ENCODE measurements around the gene TWF2. TPM values are rescaled to one million over a fixed set of nuclear protein-coding genes. Genes with fewer than 3 reads are reported as not detected.

Gene TWF2
- total RNA-seq, 1 experiment from 2014 or later: 44.8 TPM

DNA sequence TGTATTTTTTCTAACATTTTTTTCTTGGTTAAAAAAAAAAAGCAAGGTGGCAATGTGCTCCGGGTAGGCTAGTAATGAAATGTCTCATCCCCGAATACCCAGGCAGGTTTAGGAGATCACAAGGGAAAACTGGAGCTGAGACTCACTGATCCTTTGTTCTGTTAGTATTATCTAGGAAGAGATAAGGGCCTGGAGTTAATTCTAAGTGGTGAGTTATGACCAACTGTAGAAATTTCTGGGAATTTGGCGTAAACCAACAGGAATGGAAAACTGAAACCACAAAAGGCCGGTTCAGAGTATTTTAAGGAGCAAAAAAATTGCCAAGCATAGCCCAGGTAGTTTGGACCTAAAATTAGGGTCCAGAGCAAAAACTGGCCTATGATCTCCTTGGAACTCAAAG lies 19.0 kb upstream of the TWF2 start:
- H2BK12ac ChIP-seq (ENCODE audit: insufficient read length, low read depth, low read length): no peak overlapping the region
- no peaks in the 10 kb centered on the region for H3K79me2 ChIP-seq (ENCODE audit: insufficient read depth, low read length)
- Mint-ChIP-seq H3K4me3 (no peak overlapping the region), H3K9me3 (no peaks in the 10 kb centered on the region), H3K36me3 (ENCODE audit: insufficient read depth in 1 of 3, low read depth in 3 of 3) (peaks cover 49 to 100% (median 89%) of the 10 kb centered on the region in 3 experiments; a peak in 6 of 7 replicates), H3K27me3 (ENCODE audit: low read depth) (no peaks in the 10 kb centered on the region), H3K4me1 (no peaks in the 10 kb centered on the region), H3K27ac (no peak overlapping the region)
- H3K9ac ChIP-seq (ENCODE audit: extremely low read depth, insufficient read length, low read length): no peak overlapping the region
- no peaks in the 10 kb centered on the region; the same call in 1 of the 2 replicates for H3K27me3 ChIP-seq (ENCODE audit: insufficient read depth, low read length)
- no peaks in the 10 kb centered on the region for H3K4me1 ChIP-seq (ENCODE audit: insufficient read depth, low read length)
- no peak overlapping the region for H2AFZ ChIP-seq (ENCODE audit: low read length)
- no peak overlapping the region for H3T11ph ChIP-seq (ENCODE audit: low read length)
- no peak overlapping the region for H3K27ac ChIP-seq (ENCODE audit: insufficient read length, low read depth, low read length)
- DNase-seq: no peak
- H2AK5ac ChIP-seq (ENCODE audit: insufficient read length, low read length): no peak overlapping the region
- no peak overlapping the region for H3K4me2 ChIP-seq (ENCODE audit: insufficient read depth, insufficient read length, low read length)
- no peak overlapping the region for H4K8ac ChIP-seq (replicated peaks; ENCODE audit: insufficient read length, low read depth, low read length)
- no peak overlapping the region for H4K5ac ChIP-seq (ENCODE audit: insufficient read length, low read depth, low read length)
- no peak overlapping the region for H3K14ac ChIP-seq (ENCODE audit: insufficient read depth, low read length)
- TF ChIP-seq, protein P1, sequence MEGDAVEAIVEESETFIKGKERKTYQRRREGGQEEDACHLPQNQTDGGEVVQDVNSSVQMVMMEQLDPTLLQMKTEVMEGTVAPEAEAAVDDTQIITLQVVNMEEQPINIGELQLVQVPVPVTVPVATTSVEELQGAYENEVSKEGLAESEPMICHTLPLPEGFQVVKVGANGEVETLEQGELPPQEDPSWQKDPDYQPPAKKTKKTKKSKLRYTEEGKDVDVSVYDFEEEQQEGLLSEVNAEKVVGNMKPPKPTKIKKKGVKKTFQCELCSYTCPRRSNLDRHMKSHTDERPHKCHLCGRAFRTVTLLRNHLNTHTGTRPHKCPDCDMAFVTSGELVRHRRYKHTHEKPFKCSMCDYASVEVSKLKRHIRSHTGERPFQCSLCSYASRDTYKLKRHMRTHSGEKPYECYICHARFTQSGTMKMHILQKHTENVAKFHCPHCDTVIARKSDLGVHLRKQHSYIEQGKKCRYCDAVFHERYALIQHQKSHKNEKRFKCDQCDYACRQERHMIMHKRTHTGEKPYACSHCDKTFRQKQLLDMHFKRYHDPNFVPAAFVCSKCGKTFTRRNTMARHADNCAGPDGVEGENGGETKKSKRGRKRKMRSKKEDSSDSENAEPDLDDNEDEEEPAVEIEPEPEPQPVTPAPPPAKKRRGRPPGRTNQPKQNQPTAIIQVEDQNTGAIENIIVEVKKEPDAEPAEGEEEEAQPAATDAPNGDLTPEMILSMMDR (conservative IDR thresholded peaks at IDR 0.05): no peak
- no peak overlapping the region for H2BK5ac ChIP-seq (ENCODE audit: insufficient read length, low read length)
- no peaks in the 10 kb centered on the region for H3K23me2 ChIP-seq (ENCODE audit: insufficient read length, low read depth, low read length, poor library complexity, severe bottlenecking)
- H3K9me3 ChIP-seq (ENCODE audit: control insufficient read depth, low read depth, low read length): no peaks in the 10 kb centered on the region
- no peak overlapping the region for H3K18ac ChIP-seq (ENCODE audit: insufficient read length, low read depth, low read length)
- no peak overlapping the region for H3K4ac ChIP-seq (ENCODE audit: low read depth, low read length)
- no peak overlapping the region for H2BK15ac ChIP-seq (ENCODE audit: low read depth, low read length)
- H4K20me1 ChIP-seq (ENCODE audit: control insufficient read depth, insufficient read depth, insufficient read length): no peaks in the 10 kb centered on the region
- no CpG with 5 or more reads among the region's 4 CpGs for WGBS (ENCODE audit: extremely low coverage, insufficient read length, low lambda C conversion rate)
- no peaks in the 10 kb centered on the region for H3K79me1 ChIP-seq (ENCODE audit: insufficient read depth, low read depth, low read length, poor library complexity, severe bottlenecking)
- no peak overlapping the region for H3K56ac ChIP-seq (ENCODE audit: insufficient read length, low read depth, low read length)
- no peak overlapping the region for H2BK20ac ChIP-seq (ENCODE audit: low read depth, low read length, poor library complexity, severe bottlenecking)
- H3K23ac ChIP-seq (ENCODE audit: insufficient read length, low read depth, low read length): no peak overlapping the region
- H4K91ac ChIP-seq (ENCODE audit: insufficient read length, low read depth, low read length): no peak overlapping the region
- no peak overlapping the region for H2BK120ac ChIP-seq (ENCODE audit: low read depth, low read length, poor library complexity, severe bottlenecking)
